T-helper 2 cell treated with Interferon-gamma antibody and Interleukin-4, amounts not matched to agents 100 ng/mL and 5 ng/mL, for 36 hours (primary cell): Measurements from ENCODE around the gene C1orf35. TPM values are rescaled to one million over a fixed set of nuclear protein-coding genes. Genes with fewer than 3 reads are reported as not detected.

Source experiments
- intact Hi-C: fragments of 100-400 bp; cut with micrococcal nuclease; formaldehyde crosslinking; loops from one replicate; pipeline ENCODE4 v1.15.1; 2023
- total RNA-seq: library from RNA; stranded (reverse); gene quantifications from 2 replicates; pipeline ENCODE4 v1.2.3, GENCODE V29; 2022

C1orf35 gene
- total RNA-seq, 1 donor from 2014 or later, result 18.8 TPM

- intact Hi-C loops, result no loop called here
These were observed 7.4 kb upstream of the C1orf35 start for GRCh38 chr1:228110556-228110955.

- intact Hi-C loops, result loop anchor here (1.0 to 10.0 kb wide), 7 partner anchors 28 to 355 kb away; partner anchors contain the start of genes ARF1, GUK1 and IBA57
These were observed 6.9 kb upstream of the C1orf35 start for GRCh38 chr1:228109962-228110488.

- intact Hi-C loops, result loop anchor here (1.0 to 10.0 kb wide), 7 partner anchors 27 to 355 kb away; partner anchors contain the start of genes ARF1, GUK1 and IBA57
These were observed 6.2 kb upstream of the C1orf35 start, which contains the start of gene MRPL55 for GRCh38 chr1:228109073-228109961. Gene MRPL55, minus strand, starts transcription at chr1:228109299. Its CDS starts 1,039 bp downstream, at chr1:228108260.

- intact Hi-C loops, result loop anchor here (1.0 to 10.0 kb wide), 7 partner anchors 26 to 356 kb away; partner anchors contain the start of genes ARF1, GUK1 and IBA57
These were observed 5.6 kb upstream of the C1orf35 start for GRCh38 chr1:228108742-228109072.

GRCh38 chr1:228108055-228108690 lies 5.0 kb upstream of the C1orf35 start:
- intact Hi-C loops, result loop anchor here (10.0 kb wide), 1 partner anchor 357 kb away; no protein-coding TSS in a partner anchor

GRCh38 chr1:228107636-228108035 lies 4.5 kb upstream of the C1orf35 start:
- intact Hi-C loops, result loop anchor here (10.0 kb wide), 1 partner anchor 357 kb away; no protein-coding TSS in a partner anchor

GRCh38 chr1:228106800-228107054 lies 3.6 kb upstream of the C1orf35 start:
- intact Hi-C loops, result loop anchor here (10.0 kb wide), 1 partner anchor 358 kb away; no protein-coding TSS in a partner anchor

GRCh38 chr1:228105996-228106799 lies 3.1 kb upstream of the C1orf35 start:
- intact Hi-C loops, result loop anchor here (10.0 kb wide), 1 partner anchor 359 kb away; no protein-coding TSS in a partner anchor

GRCh38 chr1:228105270-228105995 lies 2.3 kb upstream of the C1orf35 start:
- intact Hi-C loops, result loop anchor here (10.0 kb wide), 1 partner anchor 359 kb away; no protein-coding TSS in a partner anchor

GRCh38 chr1:228104526-228105269 lies 1.6 kb upstream of the C1orf35 start:
- intact Hi-C loops, result loop anchor here (5.0 to 10.0 kb wide), 2 partner anchors 360 to 562 kb away; no protein-coding TSS in a partner anchor

GRCh38 chr1:228101994-228102790 lies 933 bp downstream of the C1orf35 start:
- intact Hi-C loops, result loop anchor here (2.0 to 10.0 kb wide), 5 partner anchors 175 to 1457 kb away; partner anchors contain the start of gene ABCB10

- intact Hi-C loops, result loop anchor here (5.0 to 10.0 kb wide), 2 partner anchors 363 to 559 kb away; no protein-coding TSS in a partner anchor
These were observed 1.5 kb downstream of the C1orf35 start for GRCh38 chr1:228101614-228101993.

- intact Hi-C loops, result loop anchor here (5.0 to 10.0 kb wide), 2 partner anchors 364 to 559 kb away; no protein-coding TSS in a partner anchor
These were observed 2.1 kb downstream of the C1orf35 start for GRCh38 chr1:228100822-228101613.

GRCh38 chr1:228099331-228099732 lies 3.8 kb downstream of the C1orf35 start:
- intact Hi-C loops, result no loop called here

- intact Hi-C loops, result no loop called here
These were observed 4.7 kb downstream of the C1orf35 start for GRCh38 chr1:228098323-228098931.

GRCh38 chr1:228097333-228098081 lies 5.6 kb downstream of the C1orf35 start:
- intact Hi-C loops, result no loop called here
